H7 (cell line): ENCODE data around the gene RUBCN. TPM values are rescaled to one million over a fixed set of nuclear protein-coding genes. Genes with fewer than 3 reads are reported as not detected.
A peak's percentile ranks its signal among the peaks of the same experiment; 100 is the strongest.
"Not testable (repeated sequence)": the region's sequence is repeated elsewhere in the genome, so short reads cannot be mapped to it uniquely, and the experiment has no call there.

Experiments used
- DNase-seq: peaks from one replicate; pipeline ENCODE4 v3.0.0; 2012
- H3K27me3 ChIP-seq: 2 replicates; pipeline ENCODE4 v1.6.0; 2011; ENCODE audit warnings: mild to moderate bottlenecking, low read length; ENCODE audit not compliant: control insufficient read depth, insufficient read depth
- H3K36me3 ChIP-seq: replicated peaks from 2 replicates; pipeline ENCODE4 v1.5.1; 2011; ENCODE audit warnings: low read length; ENCODE audit not compliant: control insufficient read depth, insufficient read depth
- H3K4me3 ChIP-seq: 2 replicates; pipeline ENCODE4 v1.5.1; 2011; ENCODE audit warnings: low read depth, mild to moderate bottlenecking, control low read depth, low read length, moderate library complexity; ENCODE audit not compliant: insufficient read depth
- total RNA-seq: library from RNA; depleted of rRNA; stranded (reverse); fragments of >200 nt; shearing (Covaris generic); gene quantifications from 2 replicates; pipeline ENCODE4 v1.2.3, GENCODE V29; 2014

Gene RUBCN
- total RNA-seq, 1 experiment from 2014 or later = 15.5 TPM

- not testable (repeated sequence) for H3K36me3 ChIP-seq, DNase-seq, H3K27me3 ChIP-seq, H3K4me3 ChIP-seq
Observed at GRCh38 chr3:197652860-197653259, 83.8 kb downstream of the RUBCN start.

- not testable (repeated sequence) for DNase-seq, H3K4me3 ChIP-seq, H3K36me3 ChIP-seq, H3K27me3 ChIP-seq
Observed at GRCh38 chr3:197647649-197648048, 89.1 kb downstream of the RUBCN start.

- H3K36me3 ChIP-seq, H3K27me3 ChIP-seq, DNase-seq, H3K4me3 ChIP-seq: not testable (repeated sequence)
Observed at GRCh38 chr3:197647191-197647590, 89.5 kb downstream of the RUBCN start.

- not testable (repeated sequence) for H3K27me3 ChIP-seq, H3K4me3 ChIP-seq, DNase-seq, H3K36me3 ChIP-seq
Observed at GRCh38 chr3:197646294-197646693, 90.4 kb downstream of the RUBCN start.

- not testable (repeated sequence) for DNase-seq, H3K4me3 ChIP-seq, H3K36me3 ChIP-seq, H3K27me3 ChIP-seq
Observed at GRCh38 chr3:197637556-197637955, 99.1 kb downstream of the RUBCN start.

- not testable (repeated sequence) for H3K4me3 ChIP-seq, DNase-seq, H3K27me3 ChIP-seq, H3K36me3 ChIP-seq
Observed at GRCh38 chr3:197631989-197632388, 104.7 kb downstream of the RUBCN start.

GRCh38 chr3:197630766-197631165, 105.9 kb downstream of the RUBCN start:
- not testable (repeated sequence) for H3K36me3 ChIP-seq, DNase-seq, H3K4me3 ChIP-seq, H3K27me3 ChIP-seq

GRCh38 chr3:197629286-197629685, 107.4 kb downstream of the RUBCN start:
- H3K4me3 ChIP-seq, DNase-seq, H3K27me3 ChIP-seq, H3K36me3 ChIP-seq: not testable (repeated sequence)

GRCh38 chr3:197627772-197628523, 108.8 kb downstream of the RUBCN start:
- peak overlapping the region; percentile 41 for H3K4me3 ChIP-seq
- not testable (repeated sequence) for DNase-seq, H3K36me3 ChIP-seq, H3K27me3 ChIP-seq

GRCh38 chr3:197627158-197627771, 109.4 kb downstream of the RUBCN start:
- H3K27me3 ChIP-seq, DNase-seq, H3K36me3 ChIP-seq: not testable (repeated sequence)
- peak overlapping the region; percentile 41 for H3K4me3 ChIP-seq

GRCh38 chr3:197626404-197627157, 110.1 kb downstream of the RUBCN start:
- H3K4me3 ChIP-seq = peak overlapping the region; percentile 23
- DNase-seq, H3K27me3 ChIP-seq, H3K36me3 ChIP-seq: not testable (repeated sequence)

GRCh38 chr3:197621478-197621877, 115.2 kb downstream of the RUBCN start:
- H3K36me3 ChIP-seq, H3K27me3 ChIP-seq, H3K4me3 ChIP-seq: not testable (repeated sequence)
- DNase-seq = peak; percentile 2
